Peyer's patch (tissue), 4 donors: Measurements from ENCODE around the gene SHISA6.

Experiments
- POLR2A ChIP-seq, 2 donors: fragments of 450-650 bp; IDR thresholded peaks; one replicate each; pipeline ENCODE4 v1.5.1; 2017; ENCODE audit warnings: antibody characterized with exemption in 2 of 2, mild to moderate bottlenecking in 2 of 2, moderate library complexity in 2 of 2
- TF ChIP-seq, protein P1 (sequence below), 6 experiments: fragments of 450-650 bp in 4 of 6; fragments of 200-600 bp in 2 of 6; sonication (generic) in 1 of 6; IDR thresholded peaks; one replicate each; pipeline ENCODE4 v1.5.1; 2017 to 2019; ENCODE audit warnings: antibody characterized with exemption in 6 of 6, mild to moderate bottlenecking in 3 of 6, moderate library complexity in 1 of 6

- no peak for TF ChIP-seq POLR2A (IDR thresholded peaks at IDR 0.05)
- TF ChIP-seq, protein P1, sequence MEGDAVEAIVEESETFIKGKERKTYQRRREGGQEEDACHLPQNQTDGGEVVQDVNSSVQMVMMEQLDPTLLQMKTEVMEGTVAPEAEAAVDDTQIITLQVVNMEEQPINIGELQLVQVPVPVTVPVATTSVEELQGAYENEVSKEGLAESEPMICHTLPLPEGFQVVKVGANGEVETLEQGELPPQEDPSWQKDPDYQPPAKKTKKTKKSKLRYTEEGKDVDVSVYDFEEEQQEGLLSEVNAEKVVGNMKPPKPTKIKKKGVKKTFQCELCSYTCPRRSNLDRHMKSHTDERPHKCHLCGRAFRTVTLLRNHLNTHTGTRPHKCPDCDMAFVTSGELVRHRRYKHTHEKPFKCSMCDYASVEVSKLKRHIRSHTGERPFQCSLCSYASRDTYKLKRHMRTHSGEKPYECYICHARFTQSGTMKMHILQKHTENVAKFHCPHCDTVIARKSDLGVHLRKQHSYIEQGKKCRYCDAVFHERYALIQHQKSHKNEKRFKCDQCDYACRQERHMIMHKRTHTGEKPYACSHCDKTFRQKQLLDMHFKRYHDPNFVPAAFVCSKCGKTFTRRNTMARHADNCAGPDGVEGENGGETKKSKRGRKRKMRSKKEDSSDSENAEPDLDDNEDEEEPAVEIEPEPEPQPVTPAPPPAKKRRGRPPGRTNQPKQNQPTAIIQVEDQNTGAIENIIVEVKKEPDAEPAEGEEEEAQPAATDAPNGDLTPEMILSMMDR (IDR thresholded peaks at IDR 0.05) = no peak
These were observed 36.0 kb upstream of the SHISA6 start for GRCh38 chr17:11204991-11205390.
